ENCODE measurements around the gene DPP3. TPM values are rescaled to one million over a fixed set of nuclear protein-coding genes. Genes with fewer than 3 reads are reported as not detected.

Gene DPP3
- total and polyA plus RNA-seq, 4 donors: 10.9 to 41.0 (median 27.3) TPM

DNA sequence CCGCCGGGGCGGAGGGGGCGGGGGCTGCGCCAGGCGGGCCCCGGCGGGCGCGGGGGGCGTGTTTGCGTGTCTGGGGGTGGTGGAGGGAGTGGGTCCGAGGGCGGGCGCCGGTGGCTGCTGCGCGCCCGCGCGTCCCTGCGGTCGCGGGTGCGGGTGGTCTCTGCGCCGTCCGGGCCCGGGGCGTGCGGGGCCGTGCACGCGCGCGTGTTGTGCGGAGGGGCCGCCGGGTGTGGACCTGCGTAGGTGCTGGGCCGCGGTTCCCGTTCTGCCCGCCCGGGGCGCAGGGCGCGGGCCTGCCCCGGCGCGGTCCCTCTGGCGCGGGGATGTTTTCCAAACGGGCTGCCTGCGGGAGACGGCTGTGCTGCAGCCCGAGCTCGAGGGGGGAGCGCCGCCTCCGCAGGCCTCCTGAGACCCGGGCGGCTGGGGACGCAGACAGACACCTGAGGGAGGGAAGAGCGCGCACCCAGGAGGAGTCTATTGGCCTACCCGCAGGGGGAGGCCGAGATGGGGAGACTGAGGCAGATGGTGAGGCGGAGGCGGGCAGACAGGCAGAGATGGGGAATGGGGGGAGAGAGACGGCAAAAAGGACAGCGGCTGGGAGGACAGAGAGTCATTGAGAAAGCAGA, 13.1 kb upstream of the DPP3 start:
- peaks cover 4 to 16% (median 10%) of the 10 kb centered on the region in 4 donors for H3K4me1 ChIP-seq (ENCODE audit: control insufficient read depth in 4 of 4, insufficient read depth in 4 of 4, low read length in 3 of 4)
- no peak for DNase-seq (ENCODE audit: low spot score)
- 3% methylated on average over 72 of the region's 72 CpGs for WGBS

DNA sequence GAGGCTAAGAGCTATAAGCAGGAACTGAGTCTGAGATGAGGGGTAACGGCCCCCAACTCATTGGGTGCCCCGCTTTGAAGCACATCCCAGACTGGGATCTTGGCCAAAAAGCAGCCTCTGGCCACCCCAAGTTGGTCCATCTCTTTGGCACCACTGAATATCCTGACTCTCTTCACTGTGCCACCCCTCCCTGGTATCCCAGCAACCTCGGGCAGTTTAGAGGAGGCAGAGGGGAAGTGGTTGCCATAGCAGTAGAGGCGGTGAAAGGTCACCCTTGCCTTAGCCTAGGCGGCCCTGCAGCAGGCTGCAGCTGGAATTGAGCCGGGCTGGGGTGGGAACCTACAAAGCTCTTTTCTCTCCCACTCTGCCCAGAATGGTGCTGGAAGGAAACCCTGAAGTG, 12.5 kb upstream of the DPP3 start:
- Histone ChIP-seq H3K27ac (ENCODE audit: low read depth in 1 of 2, low read length in 2 of 2) (no peak overlapping the region), H3K27me3 (ENCODE audit: control insufficient read depth in 4 of 4, insufficient read depth in 4 of 4, low read length in 3 of 4) (no peaks in the 10 kb centered on the region), H3K4me3 (ENCODE audit: low read depth in 1 of 3, low read length in 3 of 3) (peak overlapping the region in 1 of 3 donors; percentile 28), H3K4me1 (ENCODE audit: control insufficient read depth in 4 of 4, insufficient read depth in 4 of 4, low read length in 3 of 4) (peaks cover 4 to 16% (median 10%) of the 10 kb centered on the region in 4 donors), H3K9ac (ENCODE audit: low read depth in 1 of 2, low read length in 2 of 2) (no peak overlapping the region), H3K36me3 (ENCODE audit: control insufficient read depth in 4 of 4, insufficient read depth in 3 of 4, low read depth in 1 of 4, low read length in 3 of 4) (peaks cover 0 to 5% (median 0%) of the 10 kb centered on the region in 4 donors), H3K9me3 (ENCODE audit: control insufficient read depth in 4 of 4, low read length in 3 of 4) (no peaks in the 10 kb centered on the region)
- TF ChIP-seq EGR1 (IDR thresholded peaks at IDR 0.05; ENCODE audit: low read depth in 2 of 2) (no peak), JUND (IDR thresholded peaks at IDR 0.05) (no peak), HNF4G (IDR thresholded peaks at IDR 0.05) (no peak), FOXA2 (IDR thresholded peaks at IDR 0.05) (no peak), FOXA1 (IDR thresholded peaks at IDR 0.05) (no peak), TAF1 (conservative IDR thresholded peaks at IDR 0.05) (no peak), NR2F2 (IDR thresholded peaks at IDR 0.05) (no peak), SP1 (IDR thresholded peaks at IDR 0.05) (no peak), GABPA (IDR thresholded peaks at IDR 0.05 in 1 of 2, conservative IDR thresholded peaks at IDR 0.05 in 1 of 2) (no peak), RAD21 (IDR thresholded peaks at IDR 0.05) (no peak), RXRA (IDR thresholded peaks at IDR 0.05) (no peak), YY1 (IDR thresholded peaks at IDR 0.05) (no peak), HNF4A (conservative IDR thresholded peaks at IDR 0.05) (no peak)
- TF ChIP-seq, protein P1, sequence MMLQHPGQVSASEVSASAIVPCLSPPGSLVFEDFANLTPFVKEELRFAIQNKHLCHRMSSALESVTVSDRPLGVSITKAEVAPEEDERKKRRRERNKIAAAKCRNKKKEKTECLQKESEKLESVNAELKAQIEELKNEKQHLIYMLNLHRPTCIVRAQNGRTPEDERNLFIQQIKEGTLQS (IDR thresholded peaks at IDR 0.05): no peak
- TF ChIP-seq, protein P2, sequence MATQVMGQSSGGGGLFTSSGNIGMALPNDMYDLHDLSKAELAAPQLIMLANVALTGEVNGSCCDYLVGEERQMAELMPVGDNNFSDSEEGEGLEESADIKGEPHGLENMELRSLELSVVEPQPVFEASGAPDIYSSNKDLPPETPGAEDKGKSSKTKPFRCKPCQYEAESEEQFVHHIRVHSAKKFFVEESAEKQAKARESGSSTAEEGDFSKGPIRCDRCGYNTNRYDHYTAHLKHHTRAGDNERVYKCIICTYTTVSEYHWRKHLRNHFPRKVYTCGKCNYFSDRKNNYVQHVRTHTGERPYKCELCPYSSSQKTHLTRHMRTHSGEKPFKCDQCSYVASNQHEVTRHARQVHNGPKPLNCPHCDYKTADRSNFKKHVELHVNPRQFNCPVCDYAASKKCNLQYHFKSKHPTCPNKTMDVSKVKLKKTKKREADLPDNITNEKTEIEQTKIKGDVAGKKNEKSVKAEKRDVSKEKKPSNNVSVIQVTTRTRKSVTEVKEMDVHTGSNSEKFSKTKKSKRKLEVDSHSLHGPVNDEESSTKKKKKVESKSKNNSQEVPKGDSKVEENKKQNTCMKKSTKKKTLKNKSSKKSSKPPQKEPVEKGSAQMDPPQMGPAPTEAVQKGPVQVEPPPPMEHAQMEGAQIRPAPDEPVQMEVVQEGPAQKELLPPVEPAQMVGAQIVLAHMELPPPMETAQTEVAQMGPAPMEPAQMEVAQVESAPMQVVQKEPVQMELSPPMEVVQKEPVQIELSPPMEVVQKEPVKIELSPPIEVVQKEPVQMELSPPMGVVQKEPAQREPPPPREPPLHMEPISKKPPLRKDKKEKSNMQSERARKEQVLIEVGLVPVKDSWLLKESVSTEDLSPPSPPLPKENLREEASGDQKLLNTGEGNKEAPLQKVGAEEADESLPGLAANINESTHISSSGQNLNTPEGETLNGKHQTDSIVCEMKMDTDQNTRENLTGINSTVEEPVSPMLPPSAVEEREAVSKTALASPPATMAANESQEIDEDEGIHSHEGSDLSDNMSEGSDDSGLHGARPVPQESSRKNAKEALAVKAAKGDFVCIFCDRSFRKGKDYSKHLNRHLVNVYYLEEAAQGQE (IDR thresholded peaks at IDR 0.05): no peak
- TF ChIP-seq, protein P3, sequence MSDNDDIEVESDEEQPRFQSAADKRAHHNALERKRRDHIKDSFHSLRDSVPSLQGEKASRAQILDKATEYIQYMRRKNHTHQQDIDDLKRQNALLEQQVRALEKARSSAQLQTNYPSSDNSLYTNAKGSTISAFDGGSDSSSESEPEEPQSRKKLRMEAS (IDR thresholded peaks at IDR 0.05): no peak
- TF ChIP-seq, protein P4, sequence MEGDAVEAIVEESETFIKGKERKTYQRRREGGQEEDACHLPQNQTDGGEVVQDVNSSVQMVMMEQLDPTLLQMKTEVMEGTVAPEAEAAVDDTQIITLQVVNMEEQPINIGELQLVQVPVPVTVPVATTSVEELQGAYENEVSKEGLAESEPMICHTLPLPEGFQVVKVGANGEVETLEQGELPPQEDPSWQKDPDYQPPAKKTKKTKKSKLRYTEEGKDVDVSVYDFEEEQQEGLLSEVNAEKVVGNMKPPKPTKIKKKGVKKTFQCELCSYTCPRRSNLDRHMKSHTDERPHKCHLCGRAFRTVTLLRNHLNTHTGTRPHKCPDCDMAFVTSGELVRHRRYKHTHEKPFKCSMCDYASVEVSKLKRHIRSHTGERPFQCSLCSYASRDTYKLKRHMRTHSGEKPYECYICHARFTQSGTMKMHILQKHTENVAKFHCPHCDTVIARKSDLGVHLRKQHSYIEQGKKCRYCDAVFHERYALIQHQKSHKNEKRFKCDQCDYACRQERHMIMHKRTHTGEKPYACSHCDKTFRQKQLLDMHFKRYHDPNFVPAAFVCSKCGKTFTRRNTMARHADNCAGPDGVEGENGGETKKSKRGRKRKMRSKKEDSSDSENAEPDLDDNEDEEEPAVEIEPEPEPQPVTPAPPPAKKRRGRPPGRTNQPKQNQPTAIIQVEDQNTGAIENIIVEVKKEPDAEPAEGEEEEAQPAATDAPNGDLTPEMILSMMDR (IDR thresholded peaks at IDR 0.05; ENCODE audit: low read depth, low read length, missing input control): no peak
- TF ChIP-seq, protein P5, sequence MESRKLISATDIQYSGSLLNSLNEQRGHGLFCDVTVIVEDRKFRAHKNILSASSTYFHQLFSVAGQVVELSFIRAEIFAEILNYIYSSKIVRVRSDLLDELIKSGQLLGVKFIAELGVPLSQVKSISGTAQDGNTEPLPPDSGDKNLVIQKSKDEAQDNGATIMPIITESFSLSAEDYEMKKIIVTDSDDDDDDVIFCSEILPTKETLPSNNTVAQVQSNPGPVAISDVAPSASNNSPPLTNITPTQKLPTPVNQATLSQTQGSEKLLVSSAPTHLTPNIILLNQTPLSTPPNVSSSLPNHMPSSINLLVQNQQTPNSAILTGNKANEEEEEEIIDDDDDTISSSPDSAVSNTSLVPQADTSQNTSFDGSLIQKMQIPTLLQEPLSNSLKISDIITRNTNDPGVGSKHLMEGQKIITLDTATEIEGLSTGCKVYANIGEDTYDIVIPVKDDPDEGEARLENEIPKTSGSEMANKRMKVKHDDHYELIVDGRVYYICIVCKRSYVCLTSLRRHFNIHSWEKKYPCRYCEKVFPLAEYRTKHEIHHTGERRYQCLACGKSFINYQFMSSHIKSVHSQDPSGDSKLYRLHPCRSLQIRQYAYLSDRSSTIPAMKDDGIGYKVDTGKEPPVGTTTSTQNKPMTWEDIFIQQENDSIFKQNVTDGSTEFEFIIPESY (IDR thresholded peaks at IDR 0.05): no peak
- WGBS: 38% methylated on average over 6 of the region's 6 CpGs
- no peak for DNase-seq (ENCODE audit: low spot score)

More for the DNA sequence above, 13.1 kb upstream of the DPP3 start:
- H3K4me3 ChIP-seq (ENCODE audit: low read depth in 1 of 3, low read length in 3 of 3): peak overlapping the region; percentile 28 to 90 (median 44)
- no peak overlapping the region for H3K9ac ChIP-seq (ENCODE audit: low read depth in 1 of 2, low read length in 2 of 2)
- no peaks in the 10 kb centered on the region for H3K9me3 ChIP-seq (ENCODE audit: control insufficient read depth in 4 of 4, low read length in 3 of 4)
- TF ChIP-seq, protein P4 (IDR thresholded peaks at IDR 0.05; ENCODE audit: low read depth, low read length, missing input control): peak; percentile 36
- no peak for TF ChIP-seq RAD21 (IDR thresholded peaks at IDR 0.05)
- no peak overlapping the region for H3K27ac ChIP-seq (ENCODE audit: low read depth in 1 of 2, low read length in 2 of 2)
- no peaks in the 10 kb centered on the region for H3K27me3 ChIP-seq (ENCODE audit: control insufficient read depth in 4 of 4, insufficient read depth in 4 of 4, low read length in 3 of 4)
- peaks cover 0 to under 1% (median 0%) of the 10 kb centered on the region in 4 donors for H3K36me3 ChIP-seq (ENCODE audit: control insufficient read depth in 4 of 4, insufficient read depth in 3 of 4, low read depth in 1 of 4, low read length in 3 of 4)
